GM10248 (cell line): Measurements from ENCODE around the gene MLF2.

Experiments used
- CTCF ChIA-PET: fragments of 300-600 bp; sonication (Branson Sonifier 250); formaldehyde crosslinking; extraction: SDS; loops from one replicate; lab custom pipeline; 2021; ENCODE audit warnings: antibody characterized with exemption; lab: Yijun Ruan, JAX
- POLR2A ChIA-PET: fragments of 350-650 bp; sonication (Branson Sonifier 250); formaldehyde crosslinking; extraction: SDS; loops from one replicate; lab custom pipeline; 2020; ENCODE audit warnings: antibody characterized with exemption; lab: Yijun Ruan, JAX
- DNase-seq: peaks from one replicate; pipeline ENCODE4 v3.0.0; 2012; ENCODE audit errors: extremely low spot score
- CTCF ChIP-seq: IDR thresholded peaks from 2 replicates; pipeline ENCODE4 v1.5.1; 2012; ENCODE audit warnings: mild to moderate bottlenecking, low read depth; ENCODE audit errors: extremely low read depth, missing control alignments, control extremely low read depth

MLF2 gene

GRCh38 chr12:6791931-6792520 lies 39.1 kb upstream of the MLF2 start:
- ChIA-PET CTCF (interaction anchor here (0.7 to 2.2 kb wide), 11 partner anchors 9 to 81 kb away, joined by 3 to 8 read pairs (median 4); partner anchors contain the start of genes MLF2, PTMS and SPSB2), POLR2A (interaction anchor here (1.1 kb wide), 1 partner anchor 75 kb away, joined by 4 read pairs; the partner anchor contains the start of gene TPI1)
- TF ChIP-seq CTCF: no peak
- no peak for DNase-seq

- POLR2A ChIA-PET: no interaction called here
- no peak for TF ChIP-seq CTCF
- no peak for DNase-seq
- CTCF ChIA-PET: interaction anchor here (0.6 to 4.5 kb wide), 3 partner anchors 11 to 38 kb away, joined by 3 to 33 read pairs (median 5); partner anchors contain the start of gene MLF2
Observed at GRCh38 chr12:6790496-6791150, 37.7 kb upstream of the MLF2 start.

- CTCF ChIA-PET: interaction anchor here (0.9 to 4.5 kb wide), 7 partner anchors 10 to 45 kb away, joined by 3 to 33 read pairs (median 4); partner anchors contain the start of genes MLF2 and PTMS
- POLR2A ChIA-PET: interaction anchor here (0.7 kb wide), 1 partner anchor 255 kb away, joined by 3 read pairs; the partner anchor contains the start of gene GAPDH
- no peak for TF ChIP-seq CTCF
- DNase-seq: no peak
Observed at GRCh38 chr12:6788972-6789924, 36.3 kb upstream of the MLF2 start, which contains the start of gene CD4. Gene CD4, plus strand, starts transcription at chr12:6789528. Its CDS starts 10,611 bp downstream, at chr12:6800139.

- TF ChIP-seq CTCF: no peak
- POLR2A ChIA-PET: interaction anchor here (0.8 kb wide), 1 partner anchor 12 kb away, joined by 3 read pairs; no protein-coding TSS in a partner anchor
Observed at GRCh38 chr12:6787309-6787708, 34.4 kb upstream of the MLF2 start.

GRCh38 chr12:6786416-6787094 lies 33.6 kb upstream of the MLF2 start:
- CTCF ChIA-PET: interaction anchor here (0.6 to 4.5 kb wide), 5 partner anchors 7 to 32 kb away, joined by 3 to 33 read pairs (median 6); partner anchors contain the start of genes LAG3 and PTMS
- POLR2A ChIA-PET: interaction anchor here (0.8 kb wide), 1 partner anchor 12 kb away, joined by 3 read pairs; no protein-coding TSS in a partner anchor

More at GRCh38 chr12:6787309-6787708, 34.4 kb upstream of the MLF2 start:
- CTCF ChIA-PET: interaction anchor here (1.4 to 4.5 kb wide), 4 partner anchors 8 to 33 kb away, joined by 5 to 33 read pairs (median 6); partner anchors contain the start of gene PTMS
- DNase-seq: no peak

More at GRCh38 chr12:6786416-6787094, 33.6 kb upstream of the MLF2 start:
- TF ChIP-seq CTCF: no peak
- DNase-seq: no peak
